B cell (primary cell): Measurements from ENCODE around the gene CCR3. TPM values are rescaled to one million over a fixed set of nuclear protein-coding genes. Genes with fewer than 3 reads are reported as not detected.
A peak's percentile ranks its signal among the peaks of the same experiment; 100 is the strongest.

Experiments
- ATAC-seq: fragments of 200-7000 bp; cut with Tn5 transposase; one replicate; pipeline ENCODE4 v1.10.0; 2021; ENCODE audit warnings: low read depth, mild to moderate bottlenecking, moderate number of reproducible peaks, moderate library complexity
- CTCF ChIA-PET: fragments of 350-600 bp; sonication (Branson Sonifier 250); formaldehyde crosslinking; loops from one replicate; lab custom pipeline; 2021; ENCODE audit warnings: antibody characterized with exemption, inconsistent platforms; lab: Charles Lee
- POLR2A ChIA-PET: fragments of 350-600 bp; sonication (Branson Sonifier 250); formaldehyde crosslinking; loops from one replicate; lab custom pipeline; 2021; ENCODE audit warnings: antibody characterized with exemption; lab: Charles Lee
- DNase-seq: peaks from one replicate; pipeline ENCODE4 v3.0.0; 2013
- H2AFZ ChIP-seq: 2 replicates; pipeline ENCODE4 v1.6.1; 2012; ENCODE audit warnings: mild to moderate bottlenecking, low read depth, low read length; ENCODE audit not compliant: insufficient read depth, poor library complexity, severe bottlenecking
- H3K27ac ChIP-seq, 2 donors: 1 replicate in 1 of 2; 2 replicates in 1 of 2; pipeline ENCODE4 v1.5.1; 2012 to 2013; ENCODE audit warnings: low read length in 2 of 2, mild to moderate bottlenecking in 2 of 2, moderate library complexity in 1 of 2
- H3K27me3 ChIP-seq, 4 experiments: fragments of 200-600 bp in 1 of 4; sonication (generic) in 1 of 4; replicated peaks in 1 of 4; 1 replicate in 2 of 4; 2 replicates in 2 of 4; pipeline versions ENCODE4 v1.6.1 to v1.7.0; 2013 to 2016; ENCODE audit warnings: low read length in 3 of 4, mild to moderate bottlenecking in 2 of 4, mixed read lengths in 1 of 4, moderate library complexity in 1 of 4; ENCODE audit not compliant: insufficient read depth in 4 of 4, control insufficient read depth in 3 of 4; ENCODE audit errors: control extremely low read depth in 1 of 4
- H3K36me3 ChIP-seq, 2 experiments: replicated peaks in 1 of 2; 1 replicate in 1 of 2; 2 replicates in 1 of 2; pipeline versions ENCODE4 v1.6.1 to v1.7.1; 2013; ENCODE audit warnings: low read length in 1 of 2; ENCODE audit not compliant: insufficient read depth in 2 of 2, control insufficient read depth in 1 of 2; ENCODE audit errors: control extremely low read depth in 1 of 2, extremely low read depth in 1 of 2
- H3K4me1 ChIP-seq, 2 donors: fragments of 200-600 bp in 1 of 2; sonication (generic) in 1 of 2; 1 replicate in 1 of 2; 2 replicates in 1 of 2; pipeline versions ENCODE4 v1.5.1 to v1.6.1; 2013 to 2017; ENCODE audit warnings: low read length in 2 of 2; ENCODE audit not compliant: control insufficient read depth in 2 of 2, insufficient read depth in 2 of 2
- H3K4me2 ChIP-seq: replicated peaks from 2 replicates; pipeline ENCODE3; 2012; ENCODE audit warnings: mild to moderate bottlenecking, low read depth, low read length; ENCODE audit not compliant: poor library complexity, severe bottlenecking
- H3K4me3 ChIP-seq, 5 experiments: fragments of 200-600 bp in 1 of 5; sonication (generic) in 1 of 5; 1 replicate in 3 of 5; 2 replicates in 2 of 5; pipeline versions ENCODE4 v1.5.1 to v1.7.0; 2011 to 2016; ENCODE audit warnings: low read length in 4 of 5, mild to moderate bottlenecking in 4 of 5, low read depth in 2 of 5, control low read depth in 1 of 5, moderate library complexity in 1 of 5; ENCODE audit not compliant: insufficient read depth in 1 of 5; ENCODE audit errors: control extremely low read depth in 1 of 5, extremely low read depth in 1 of 5
- H3K79me2 ChIP-seq: fragments of 200-600 bp; sonication (generic); one replicate; pipeline ENCODE4 v1.6.0; 2016; ENCODE audit warnings: low read length; ENCODE audit not compliant: control insufficient read depth, insufficient read depth
- H3K9ac ChIP-seq: fragments of 200-600 bp; sonication (generic); 2 replicates; pipeline ENCODE4 v1.6.1; 2017; ENCODE audit warnings: mild to moderate bottlenecking, low read length, moderate library complexity
- H3K9me3 ChIP-seq, 3 donors: one replicate each; pipeline versions ENCODE4 v1.6.1 to v1.7.1; 2013; ENCODE audit warnings: low read length in 2 of 3; ENCODE audit not compliant: control insufficient read depth in 2 of 3, insufficient read depth in 1 of 3; ENCODE audit errors: control extremely low read depth in 1 of 3
- H4K20me1 ChIP-seq: 2 replicates; pipeline ENCODE4 v1.6.0; 2012; ENCODE audit warnings: mild to moderate bottlenecking, low read length; ENCODE audit not compliant: insufficient read depth, control insufficient read depth, poor library complexity, severe bottlenecking
- H3K27ac Mint-ChIP-seq: one replicate; pipeline ENCODE4 v1.8.0; 2021; ENCODE audit warnings: mixed read lengths
- H3K27me3 Mint-ChIP-seq: one replicate; pipeline ENCODE4 v1.8.0; 2021; ENCODE audit warnings: mixed read lengths
- H3K4me1 Mint-ChIP-seq: one replicate; pipeline ENCODE4 v1.8.0; 2021; ENCODE audit warnings: mixed read lengths
- H3K4me3 Mint-ChIP-seq: one replicate; pipeline ENCODE4 v1.8.0; 2021; ENCODE audit warnings: mixed read lengths
- H3K9me3 Mint-ChIP-seq: one replicate; pipeline ENCODE4 v1.8.0; 2022; ENCODE audit warnings: mixed read lengths; ENCODE audit not compliant: insufficient read depth
- EZH2 ChIP-seq: IDR thresholded peaks from 2 replicates; pipeline ENCODE4 v1.6.1; 2012; ENCODE audit warnings: borderline replicate concordance, low read depth, mild to moderate bottlenecking, moderate library complexity, low read length; ENCODE audit not compliant: insufficient read depth, poor library complexity, severe bottlenecking
- WGBS: methylation state at CpG from one replicate; pipeline ENCODE4 v1.1.5; 2013; ENCODE audit warnings: missing lambda C conversion rate; ENCODE audit not compliant: insufficient coverage; 5-methylcytosine and 5-hydroxymethylcytosine counted together
- intact Hi-C: fragments of 100-400 bp; cut with micrococcal nuclease; formaldehyde crosslinking; loops from one replicate; pipeline ENCODE4 v1.10.0; 2022
- polyA plus RNA-seq: library from polyadenylated mRNA; depleted of rRNA; stranded (reverse); fragments of >200 nt; gene quantifications from 2 replicates; pipeline ENCODE4 v1.2.3, GENCODE V29; 2012
- total RNA-seq, 2 donors: library from RNA; stranded (reverse); fragments of 120-200 nt in 1 of 2; gene quantifications; 1 replicate in 1 of 2; 2 replicates in 1 of 2; pipeline versions ENCODE4 v1.2.3 to v1.2.4, GENCODE V29; 2013 to 2022
- TF ChIP-seq, protein P1 (sequence below): fragments of 200-600 bp; IDR thresholded peaks from one replicate; pipeline ENCODE4 v1.8.0; 2022; ENCODE audit warnings: antibody characterized with exemption, mild to moderate bottlenecking

CCR3 gene
- total and polyA plus RNA-seq, 2 donors (not counting 1 experiment from before 2014, with no cell fraction given), result 0.19 TPM; not detected in 1

- ATAC-seq (no peak), DNase-seq (no peak)
- intact Hi-C loops, result no loop called here
- H3K79me2 ChIP-seq, result no peaks in the 10 kb centered on the region
- Mint-ChIP-seq H3K27ac (peak overlapping the region; percentile 3), H3K4me3 (no peak overlapping the region), H3K4me1 (peaks cover 61% of the 10 kb centered on the region), H3K9me3 (no peaks in the 10 kb centered on the region), H3K27me3 (no peaks in the 10 kb centered on the region)
- WGBS, result 86% methylated on average over 5 of the region's 9 CpGs
- no peak overlapping the region for H3K4me2 ChIP-seq
- no peak overlapping the region for H3K27ac ChIP-seq
- H3K9me3 ChIP-seq, result no peaks in the 10 kb centered on the region
- peaks cover 48 to 58% of the 10 kb centered on the region in 2 donors for H3K4me1 ChIP-seq
- H2AFZ ChIP-seq, result no peak overlapping the region
- CTCF ChIA-PET, result interaction anchor here (0.9 to 1.4 kb wide), 2 partner anchors 71 to 79 kb away, joined by 4 to 6 read pairs; no protein-coding TSS in a partner anchor
- H3K27me3 ChIP-seq, result no peaks in the 10 kb centered on the region
- TF ChIP-seq, protein P1, sequence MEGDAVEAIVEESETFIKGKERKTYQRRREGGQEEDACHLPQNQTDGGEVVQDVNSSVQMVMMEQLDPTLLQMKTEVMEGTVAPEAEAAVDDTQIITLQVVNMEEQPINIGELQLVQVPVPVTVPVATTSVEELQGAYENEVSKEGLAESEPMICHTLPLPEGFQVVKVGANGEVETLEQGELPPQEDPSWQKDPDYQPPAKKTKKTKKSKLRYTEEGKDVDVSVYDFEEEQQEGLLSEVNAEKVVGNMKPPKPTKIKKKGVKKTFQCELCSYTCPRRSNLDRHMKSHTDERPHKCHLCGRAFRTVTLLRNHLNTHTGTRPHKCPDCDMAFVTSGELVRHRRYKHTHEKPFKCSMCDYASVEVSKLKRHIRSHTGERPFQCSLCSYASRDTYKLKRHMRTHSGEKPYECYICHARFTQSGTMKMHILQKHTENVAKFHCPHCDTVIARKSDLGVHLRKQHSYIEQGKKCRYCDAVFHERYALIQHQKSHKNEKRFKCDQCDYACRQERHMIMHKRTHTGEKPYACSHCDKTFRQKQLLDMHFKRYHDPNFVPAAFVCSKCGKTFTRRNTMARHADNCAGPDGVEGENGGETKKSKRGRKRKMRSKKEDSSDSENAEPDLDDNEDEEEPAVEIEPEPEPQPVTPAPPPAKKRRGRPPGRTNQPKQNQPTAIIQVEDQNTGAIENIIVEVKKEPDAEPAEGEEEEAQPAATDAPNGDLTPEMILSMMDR, result no peak
- no peak for TF ChIP-seq EZH2
- POLR2A ChIA-PET, result no interaction called here
- H3K36me3 ChIP-seq, result no peaks in the 10 kb centered on the region
- no peak overlapping the region for H3K9ac ChIP-seq
- no peak overlapping the region for H3K4me3 ChIP-seq
- no peaks in the 10 kb centered on the region for H4K20me1 ChIP-seq
Observed at GRCh38 chr3:46298871-46299607, 56.8 kb downstream of the CCR3 start.
